Measurements from ENCODE around the gene FANCD2OS. TPM values are rescaled to one million over a fixed set of nuclear protein-coding genes. Genes with fewer than 3 reads are reported as not detected.

The FANCD2OS gene
- total RNA-seq, 1 experiment from 2014 or later: not detected

GRCh38 chr3:10150987-10151386, 42.9 kb upstream of the FANCD2OS start:
- Histone ChIP-seq H3K9me3 (ENCODE audit: control insufficient read depth, low read depth, low read length) (no peaks in the 10 kb centered on the region), H2BK120ac (ENCODE audit: low read depth, low read length, poor library complexity, severe bottlenecking) (no peak overlapping the region), H3K56ac (ENCODE audit: insufficient read length, low read depth, low read length) (no peak overlapping the region), H2BK5ac (ENCODE audit: insufficient read length, low read length) (no peak overlapping the region), H2BK20ac (ENCODE audit: low read depth, low read length, poor library complexity, severe bottlenecking) (no peak overlapping the region), H4K91ac (ENCODE audit: insufficient read length, low read depth, low read length) (no peak overlapping the region), H3K14ac (ENCODE audit: insufficient read depth, low read length) (no peak overlapping the region), H2BK15ac (ENCODE audit: low read depth, low read length) (no peak overlapping the region), H3K4me1 (ENCODE audit: insufficient read depth, low read length) (no peaks in the 10 kb centered on the region), H4K20me1 (ENCODE audit: control insufficient read depth, insufficient read depth, insufficient read length) (no peaks in the 10 kb centered on the region), H2BK12ac (ENCODE audit: insufficient read length, low read depth, low read length) (no peak overlapping the region), H3T11ph (ENCODE audit: low read length) (no peak overlapping the region), H4K5ac (ENCODE audit: insufficient read length, low read depth, low read length) (no peak overlapping the region), H3K23me2 (ENCODE audit: insufficient read length, low read depth, low read length, poor library complexity, severe bottlenecking) (no peaks in the 10 kb centered on the region), H2AFZ (ENCODE audit: low read length) (no peak overlapping the region), H3K4me2 (ENCODE audit: insufficient read depth, insufficient read length, low read length) (no peak overlapping the region), H4K8ac (replicated peaks; ENCODE audit: insufficient read length, low read depth, low read length) (no peak overlapping the region), H3K27ac (ENCODE audit: insufficient read length, low read depth, low read length) (no peak overlapping the region), H3K79me1 (ENCODE audit: insufficient read depth, low read depth, low read length, poor library complexity, severe bottlenecking) (peaks cover 8% of the 10 kb centered on the region), H3K4ac (ENCODE audit: low read depth, low read length) (no peak overlapping the region), H3K9ac (ENCODE audit: extremely low read depth, insufficient read length, low read length) (no peak overlapping the region), H3K79me2 (ENCODE audit: insufficient read depth, low read length) (no peaks in the 10 kb centered on the region), H2AK5ac (ENCODE audit: insufficient read length, low read length) (no peak overlapping the region), H3K18ac (ENCODE audit: insufficient read length, low read depth, low read length) (no peak overlapping the region), H3K23ac (ENCODE audit: insufficient read length, low read depth, low read length) (no peak overlapping the region), H3K27me3 (ENCODE audit: insufficient read depth, low read length) (no peaks in the 10 kb centered on the region)
- peak overlapping the region in 1 of 3 experiments; percentile 68; a peak in 1 of 7 replicates for H3K27ac Mint-ChIP-seq
- WGBS (ENCODE audit: extremely low coverage, insufficient read length, low lambda C conversion rate): no CpG with 5 or more reads among the region's 6 CpGs
- H3K27me3 Mint-ChIP-seq (ENCODE audit: low read depth): no peaks in the 10 kb centered on the region
- no peak for DNase-seq
- no peak for TF ChIP-seq CTCF (conservative IDR thresholded peaks at IDR 0.05)
- peaks cover 0 to 2% of the 10 kb centered on the region in 2 experiments; a peak in 1 of 4 replicates for H3K4me1 Mint-ChIP-seq
- H3K4me3 Mint-ChIP-seq: no peak overlapping the region
- H3K36me3 Mint-ChIP-seq (ENCODE audit: insufficient read depth in 1 of 3, low read depth in 3 of 3): peaks cover 26 to 73% (median 54%) of the 10 kb centered on the region in 3 experiments
- no peaks in the 10 kb centered on the region for H3K9me3 Mint-ChIP-seq

Measured in H9 (cell line).